Motor neuron (in vitro differentiated cells): ENCODE data around the gene LCNL1. TPM values are rescaled to one million over a fixed set of nuclear protein-coding genes. Genes with fewer than 3 reads are reported as not detected.

Source experiments
- ATAC-seq, 8 experiments: fragments of 200-7000 bp; cut with Tn5 transposase; replicated peaks in 6 of 8; 2 replicates each; pipeline ENCODE4 v1.8.0; 2021; ENCODE audit warnings: mild to moderate bottlenecking in 8 of 8, moderate library complexity in 8 of 8
- H3K27ac ChIP-seq, 2 donors: fragments of 250-450 bp; sonication (Bioruptor Pico); 2 replicates each; pipeline ENCODE4 v1.9.0; 2021; ENCODE audit warnings: antibody characterized with exemption in 2 of 2, mild to moderate bottlenecking in 2 of 2, moderate library complexity in 1 of 2
- H3K4me1 ChIP-seq, 2 donors: fragments of 250-450 bp; sonication (Bioruptor Pico); replicated peaks in 1 of 2; 2 replicates each; pipeline ENCODE4 v1.6.1; 2021; ENCODE audit warnings: antibody characterized with exemption in 2 of 2, mild to moderate bottlenecking in 2 of 2, moderate library complexity in 1 of 2
- H3K4me3 ChIP-seq, 5 donors: fragments of 250-450 bp; sonication (Bioruptor Pico); 2 replicates each; pipeline ENCODE4 v1.9.0; 2021; ENCODE audit warnings: antibody characterized with exemption in 5 of 5, mild to moderate bottlenecking in 5 of 5, moderate library complexity in 4 of 5
- WGBS, 10 experiments: fragments of 450-650 bp; shearing (Covaris generic); methylation state at CpG; one replicate each; pipeline ENCODE4 v1.0.0; 2022; 5-methylcytosine and 5-hydroxymethylcytosine counted together
- in situ Hi-C, 9 experiments: fragments of 400-800 bp; cut with MboI; loops; one replicate each; pipeline ENCODE4 v1.15.0; 2021; ENCODE audit warnings: low sequenced_read_pairs in 9 of 9, low pct_unique_long_range_greater_than_20kb in 2 of 9; ENCODE audit not compliant: unreplicated experiment in 9 of 9
- total RNA-seq, 8 experiments: library from RNA; unstranded; fragments of 300-600 nt; gene quantifications; 2 replicates each; pipeline versions ENCODE4 v1.2.3 to v1.2.4, GENCODE V29; 2022

LCNL1 gene
- total RNA-seq, 8 experiments from 2014 or later = 0.11 to 1.3 (median 0.73) TPM

DNA sequence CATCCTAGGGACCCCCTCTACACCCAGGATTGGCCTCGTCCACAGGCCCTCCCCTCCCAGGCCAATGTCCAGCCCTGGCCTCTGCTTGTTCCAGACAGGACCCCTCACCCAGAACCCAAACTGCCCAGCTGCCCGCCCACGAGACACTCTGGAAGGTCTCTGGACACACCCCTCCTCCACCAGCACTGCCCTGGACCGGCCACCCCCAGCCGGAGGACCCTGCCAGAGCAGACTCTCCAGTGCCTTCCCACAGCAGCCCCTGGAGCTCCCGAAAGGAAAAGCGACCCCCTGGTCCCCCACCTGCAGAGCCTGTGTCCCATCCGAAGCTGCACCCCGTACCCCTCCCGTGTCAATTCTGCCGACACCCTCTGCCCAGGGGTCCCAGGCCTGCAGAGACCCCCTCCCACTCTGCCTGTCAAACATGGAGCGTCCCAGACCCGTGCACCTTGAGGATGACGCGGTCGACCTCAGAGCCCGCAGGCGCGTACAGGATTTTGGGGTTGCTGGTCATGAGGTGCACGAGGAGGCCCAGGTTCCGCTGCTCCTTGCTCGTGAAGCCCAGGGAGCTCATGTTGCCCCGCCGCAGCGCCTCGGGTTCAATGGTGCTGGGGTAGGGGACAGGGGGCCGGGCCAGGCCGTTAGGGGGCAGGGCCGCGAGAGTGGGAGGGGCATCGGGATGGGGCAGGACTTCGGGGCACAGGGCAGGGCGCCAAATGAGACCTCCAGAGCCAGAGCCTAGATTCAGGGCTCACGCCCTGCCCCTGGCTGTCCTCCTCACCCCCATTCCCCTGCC, 37.3 kb downstream of the LCNL1 start:
- 87 to 100% (median 93%) methylated on average over 1 to 4 of the region's 34 CpGs; no CpG with 5 or more reads in 7 of the 10 experiments for WGBS, 10 experiments
- no peak overlapping the region for H3K27ac ChIP-seq

DNA sequence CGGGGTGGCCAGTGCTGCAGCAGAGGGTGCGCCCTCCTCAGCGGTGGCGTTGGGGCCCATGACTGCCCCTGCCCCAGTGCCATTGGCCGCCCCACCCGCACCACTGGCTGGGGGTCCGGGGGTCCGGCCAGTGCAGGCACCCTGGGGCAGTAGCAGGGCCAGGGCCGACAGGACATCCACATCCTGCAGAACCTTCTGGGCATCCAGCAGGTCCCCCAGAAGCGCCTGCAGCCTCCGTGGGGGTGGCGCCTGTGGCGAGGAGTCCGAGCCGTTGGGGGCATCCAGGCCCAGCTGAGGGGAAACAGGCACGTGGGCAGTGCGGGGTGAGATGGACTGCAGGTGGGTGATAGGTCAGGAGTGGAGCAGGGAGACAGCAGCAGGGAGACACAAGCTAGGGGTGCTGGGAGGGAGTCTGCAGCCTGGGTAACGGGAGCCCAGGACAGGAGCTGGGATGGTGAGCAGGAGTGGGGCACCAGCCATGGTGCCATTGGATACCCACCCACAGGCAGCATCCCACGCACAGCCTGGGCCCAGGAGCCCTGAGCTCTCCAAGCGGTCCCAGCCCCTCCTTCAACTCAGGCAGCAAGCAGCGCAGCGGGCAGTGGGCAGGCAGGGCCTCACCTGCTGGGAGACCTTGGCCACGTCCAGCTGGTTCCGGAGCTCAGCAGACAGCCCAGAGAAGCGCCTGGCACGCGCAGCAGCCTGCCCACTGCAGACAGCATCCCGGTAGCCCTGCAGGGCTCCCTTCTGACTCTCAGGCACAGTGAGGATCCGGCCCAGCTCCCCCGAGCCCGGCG, 38.2 kb downstream of the LCNL1 start:
- Histone ChIP-seq H3K27ac (no peak overlapping the region), H3K4me1 (peaks cover 11% of the 10 kb centered on the region in 2 donors), H3K4me3 (no peak overlapping the region)
- no peak for ATAC-seq
- in situ Hi-C loops = no loop called here
- 93 to 100% (median 100%) methylated on average over 1 to 6 of the region's 32 CpGs; no CpG with 5 or more reads in 5 of the 10 experiments for WGBS, 10 experiments

More for the DNA sequence above, 37.3 kb downstream of the LCNL1 start:
- H3K4me1 ChIP-seq = peaks cover 2% of the 10 kb centered on the region in 2 donors
- ATAC-seq = no peak
- no peak overlapping the region for H3K4me3 ChIP-seq
- in situ Hi-C loops = no loop called here

DNA sequence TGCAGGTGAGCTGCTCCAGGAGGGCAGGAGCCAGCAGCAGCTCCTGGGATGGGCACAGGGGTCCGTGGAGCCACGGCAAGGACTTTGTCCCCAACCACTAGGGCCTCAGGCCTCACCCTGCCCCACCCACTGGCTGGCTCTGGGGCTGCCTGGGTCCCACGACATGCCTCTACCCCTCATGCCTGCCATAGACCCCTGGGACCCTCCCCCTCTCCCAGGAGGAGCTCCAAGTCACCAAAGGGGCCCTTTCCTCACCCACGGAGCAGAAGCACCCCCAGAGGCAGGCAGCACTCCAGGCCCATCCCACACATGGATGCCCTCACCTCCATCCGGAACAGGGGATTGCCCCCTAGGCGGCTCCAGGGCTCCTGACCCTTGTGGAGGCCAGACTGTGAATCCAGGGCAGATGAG, 38.8 kb downstream of the LCNL1 start:
- H3K27ac ChIP-seq = no peak overlapping the region
- in situ Hi-C loops = no loop called here
- WGBS, 10 experiments = 40 to 100% methylated on average over 1 of the region's 6 CpGs; no CpG with 5 or more reads in 8 of the 10 experiments
- H3K4me3 ChIP-seq = no peak overlapping the region
- peak in 1 of 8 experiments; percentile 11 for ATAC-seq
- peaks cover 17% of the 10 kb centered on the region in 2 donors for H3K4me1 ChIP-seq

DNA sequence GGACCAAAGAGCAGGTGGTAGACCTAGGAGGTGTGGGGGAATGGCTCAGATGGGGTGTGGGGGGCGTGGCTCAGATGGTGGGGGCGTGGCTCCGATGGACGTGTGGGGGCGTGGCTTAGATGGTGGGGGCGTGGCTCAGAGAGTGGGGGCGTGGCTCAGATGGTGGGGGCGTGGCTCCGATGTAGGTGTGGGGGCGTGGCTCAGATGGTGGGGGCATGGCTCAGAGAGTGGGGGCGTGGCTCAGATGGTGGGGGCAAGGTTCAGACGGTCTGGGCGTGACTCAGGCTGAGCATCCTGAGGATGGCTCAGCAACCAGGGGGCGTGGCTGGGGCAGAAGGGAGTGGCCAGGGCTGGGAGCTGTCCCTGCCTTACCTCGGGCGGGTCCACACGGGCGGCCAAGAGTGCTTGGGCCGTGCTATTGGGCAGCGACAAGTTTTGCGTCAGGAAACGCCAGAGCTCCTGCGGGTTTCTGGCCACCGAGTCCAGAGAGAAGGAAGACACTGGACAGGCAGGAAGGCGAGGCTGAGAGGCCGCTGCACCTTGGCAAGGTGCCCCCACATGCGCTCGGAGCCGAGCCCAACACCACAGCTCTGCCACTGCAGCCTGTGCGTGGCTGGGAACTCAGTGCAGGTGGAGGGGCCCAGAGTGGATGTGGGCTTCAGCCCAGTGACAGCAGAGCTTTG, 39.3 kb downstream of the LCNL1 start:
- H3K27ac ChIP-seq = no peak overlapping the region
- H3K4me1 ChIP-seq = peaks cover 22 to 23% of the 10 kb centered on the region in 2 donors
- H3K4me3 ChIP-seq = no peak overlapping the region
- 36 to 100% methylated on average over 3 to 9 of the region's 30 CpGs; no CpG with 5 or more reads in 8 of the 10 experiments for WGBS, 10 experiments
- ATAC-seq = peak in 7 of 8 experiments; percentile 25 to 97 (median 44)
- in situ Hi-C loops = no loop called here

DNA sequence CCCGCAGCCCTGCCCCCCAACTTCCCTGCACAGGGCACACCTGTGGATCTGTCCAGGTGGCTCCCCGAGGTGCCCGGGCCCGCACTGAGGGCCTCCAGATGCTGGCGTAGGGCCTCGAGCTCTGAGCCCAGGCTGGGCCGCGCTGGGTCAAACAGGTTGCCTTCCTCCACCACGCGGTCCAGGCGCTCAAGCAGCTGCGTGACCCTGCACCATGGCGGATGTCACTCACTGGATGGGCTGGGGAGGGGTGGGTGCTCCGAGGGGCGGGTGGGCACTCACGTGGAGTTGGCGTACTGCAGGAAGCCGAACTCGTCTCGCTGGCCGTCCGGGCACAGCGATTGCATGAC, 39.8 kb downstream of the LCNL1 start:
- H3K27ac ChIP-seq = no peak overlapping the region
- 80 to 100% methylated on average over 1 of the region's 23 CpGs; no CpG with 5 or more reads in 8 of the 10 experiments for WGBS, 10 experiments
- peaks cover 26 to 27% of the 10 kb centered on the region in 2 donors for H3K4me1 ChIP-seq
- no peak overlapping the region for H3K4me3 ChIP-seq
- no peak for ATAC-seq
- in situ Hi-C loops = no loop called here

DNA sequence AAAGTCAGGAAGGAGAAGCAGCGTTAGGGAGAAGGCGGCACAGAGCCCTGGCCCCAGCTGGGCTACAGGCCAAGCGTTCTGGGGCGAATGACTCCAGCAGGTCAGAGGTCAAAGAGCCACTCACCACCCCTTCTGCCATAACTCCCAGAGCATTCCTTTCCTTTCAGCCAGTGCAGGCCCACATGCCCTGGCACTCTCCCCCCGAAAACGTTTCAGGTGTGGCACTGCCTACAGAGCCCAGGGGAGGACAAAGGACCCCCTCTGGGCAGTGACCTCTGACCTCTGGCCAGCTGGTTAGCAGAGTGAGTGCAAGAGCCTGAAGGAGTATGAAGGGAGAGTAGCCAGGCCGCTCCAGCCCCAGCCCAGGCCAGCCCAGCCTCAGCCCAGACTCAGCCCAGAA, 40.4 kb downstream of the LCNL1 start:
- 17 to 83% methylated on average over 2 of the region's 7 CpGs; no CpG with 5 or more reads in 8 of the 10 experiments for WGBS, 10 experiments

DNA sequence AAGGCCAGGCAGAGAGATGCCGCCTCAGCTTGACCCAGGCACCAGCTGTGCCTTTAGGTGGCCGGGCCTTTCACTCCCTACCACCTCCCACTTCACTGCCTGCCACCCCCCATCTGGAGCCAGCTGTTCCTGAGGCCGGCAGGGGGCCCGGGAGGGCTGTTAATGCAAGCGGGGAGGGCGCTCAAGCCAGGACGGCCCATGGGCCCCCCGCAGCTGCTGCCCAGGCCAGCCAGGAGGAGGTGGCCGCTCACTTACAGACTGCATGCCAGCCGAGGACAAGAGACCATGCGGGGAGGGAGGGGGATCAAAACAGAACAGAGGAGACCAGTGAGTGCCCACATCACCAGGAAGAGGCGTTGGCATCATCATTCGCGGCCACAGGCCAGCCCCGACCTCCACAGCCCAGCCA, 40.8 kb downstream of the LCNL1 start:
- 60 to 90% (median 70%) methylated on average over 1 to 3 of the region's 15 CpGs; no CpG with 5 or more reads in 6 of the 10 experiments for WGBS, 10 experiments
- in situ Hi-C loops = no loop called here
- ATAC-seq = no peak
- Histone ChIP-seq H3K4me3 (no peak overlapping the region), H3K4me1 (peaks cover 26 to 27% of the 10 kb centered on the region in 2 donors), H3K27ac (no peak overlapping the region)

More for the DNA sequence above, 40.4 kb downstream of the LCNL1 start:
- no peak for ATAC-seq
- H3K4me1 ChIP-seq = peaks cover 26 to 27% of the 10 kb centered on the region in 2 donors
- H3K4me3 ChIP-seq = no peak overlapping the region
- no peak overlapping the region for H3K27ac ChIP-seq
- in situ Hi-C loops = no loop called here

DNA sequence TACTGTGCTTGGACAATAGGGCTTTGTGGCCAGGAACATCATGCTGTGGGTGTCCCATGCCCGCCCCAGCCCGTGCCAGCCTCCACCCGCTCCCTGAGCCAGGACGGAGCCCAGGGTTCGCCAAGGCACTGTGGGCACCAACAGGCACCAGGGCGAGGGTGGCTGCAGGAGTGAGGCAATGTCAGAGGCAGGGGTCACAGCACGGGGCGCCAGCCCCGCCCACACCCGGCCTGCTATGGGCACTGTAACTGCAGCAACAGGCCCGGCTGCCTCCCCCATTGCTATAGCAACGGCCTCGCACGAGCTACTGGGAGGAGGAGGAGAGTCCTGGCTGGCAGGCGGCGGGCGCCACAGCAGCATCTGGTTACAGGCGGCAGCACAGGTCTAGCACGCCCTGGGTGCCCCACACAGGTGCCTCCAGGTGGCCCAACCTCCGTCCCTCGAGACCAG, 42.7 kb downstream of the LCNL1 start:
- in situ Hi-C loops = loop anchor here in 7 of 9 experiments (25.0 kb wide), 1 partner anchor 238 kb away; the partner anchor contains the start of genes CCDC183 (in 7 of the 7) and TMEM141 (in 7 of the 7)

DNA sequence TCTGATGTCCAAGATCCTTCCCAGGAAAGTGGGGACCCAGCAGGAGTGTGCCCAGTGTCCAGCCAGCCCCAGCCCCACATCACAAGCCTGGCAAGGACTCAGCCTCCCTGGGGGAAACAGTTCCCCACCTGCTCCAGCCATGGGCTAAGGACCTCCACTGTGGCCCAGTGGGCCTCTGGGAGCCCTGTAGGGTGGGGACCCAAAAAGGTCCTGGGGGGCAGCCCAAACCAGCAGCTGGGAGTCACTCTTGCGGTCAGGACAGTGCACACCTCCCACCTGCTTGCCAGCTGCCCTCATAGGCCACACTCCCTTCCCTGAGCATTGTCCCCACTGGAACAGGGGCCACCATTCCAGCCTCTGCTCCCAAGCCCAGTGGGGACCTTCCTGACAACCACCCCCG, 43.6 kb downstream of the LCNL1 start:
- in situ Hi-C loops = loop anchor here in 7 of 9 experiments (25.0 kb wide), 1 partner anchor 239 kb away; the partner anchor contains the start of genes CCDC183 (in 7 of the 7) and TMEM141 (in 7 of the 7)
- Histone ChIP-seq H3K4me3 (no peak overlapping the region), H3K4me1 (peaks cover 36 to 38% of the 10 kb centered on the region in 2 donors), H3K27ac (no peak overlapping the region)
- 80% methylated on average over 1 of the region's 2 CpGs; no CpG with 5 or more reads in 9 of the 10 experiments for WGBS, 10 experiments
- ATAC-seq = no peak

More for the DNA sequence above, 42.7 kb downstream of the LCNL1 start:
- 15 to 88% (median 58%) methylated on average over 4 to 8 of the region's 21 CpGs; no CpG with 5 or more reads in 7 of the 10 experiments for WGBS, 10 experiments
- peak in 5 of 8 experiments; percentile 30 to 44 (median 33) for ATAC-seq
- peaks cover 36 to 38% of the 10 kb centered on the region in 2 donors for H3K4me1 ChIP-seq
- H3K27ac ChIP-seq = no peak overlapping the region
- H3K4me3 ChIP-seq = no peak overlapping the region

DNA sequence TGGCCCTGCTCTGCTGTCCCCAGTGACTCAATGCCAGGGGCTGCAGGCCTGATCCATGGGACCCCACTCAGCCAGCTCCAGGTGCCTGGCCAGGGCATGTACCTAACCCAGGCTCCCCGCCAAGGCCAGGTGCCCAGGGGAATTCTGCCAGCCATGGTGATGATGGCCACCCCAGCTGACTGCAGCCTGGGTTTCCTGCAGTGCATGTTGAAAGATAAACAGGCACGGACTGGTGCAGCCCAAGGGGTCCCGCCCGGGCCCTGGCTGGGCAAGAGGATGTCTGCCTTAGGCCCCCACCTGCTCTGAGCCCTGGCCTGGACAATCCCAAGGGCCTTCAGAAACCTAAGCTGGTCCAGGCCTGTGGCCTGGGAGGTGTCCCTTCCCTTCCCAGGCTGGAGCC, 44.0 kb downstream of the LCNL1 start:
- H3K27ac ChIP-seq = peak overlapping the region in 1 of 2 donors; percentile 86

DNA sequence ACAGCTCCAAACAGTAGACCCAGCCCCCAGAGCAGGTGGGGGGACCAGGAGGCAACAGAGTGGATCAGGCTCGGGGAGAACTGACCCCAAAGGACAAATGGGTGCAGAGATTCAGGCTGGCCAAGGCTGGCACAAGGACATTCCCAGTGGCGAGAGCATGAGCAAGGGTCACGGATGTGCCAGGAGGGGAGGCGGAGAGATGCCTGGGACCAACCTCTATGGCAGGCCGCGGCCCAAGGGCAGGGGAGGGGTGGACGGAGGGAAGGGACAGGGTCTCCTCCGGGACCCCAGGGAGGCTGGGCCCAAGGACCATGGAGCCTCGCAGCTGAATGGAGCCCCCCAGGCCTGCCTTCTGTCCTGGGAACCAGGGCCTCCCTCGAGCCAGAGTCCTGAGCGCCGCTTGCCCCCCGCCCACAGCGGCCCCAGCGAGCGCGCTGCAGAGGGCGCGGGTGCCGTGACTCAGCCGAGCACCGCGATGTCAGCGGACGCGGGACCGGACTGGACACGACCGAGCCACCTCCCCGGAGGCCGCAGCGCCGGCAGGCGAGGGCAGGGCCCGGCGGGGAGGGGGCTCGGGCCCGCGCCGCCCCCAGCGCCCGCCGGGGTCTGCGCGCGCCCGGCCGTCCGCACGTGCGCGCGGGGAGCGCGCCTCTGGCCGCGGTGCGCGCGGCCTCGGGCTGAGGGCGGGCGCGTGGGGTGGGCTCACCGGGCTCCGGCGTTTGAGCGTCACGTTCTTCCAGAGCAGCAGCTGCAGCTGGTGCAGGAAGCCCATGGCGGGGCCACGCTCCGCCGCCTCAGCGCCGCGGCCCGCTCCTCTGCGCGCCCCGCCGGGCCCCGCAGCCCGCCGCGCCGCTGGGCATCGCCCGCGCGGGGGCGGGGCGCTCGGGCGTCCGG, 44.8 kb downstream of the LCNL1 start, which contains the start of gene ABCA2:
Gene ABCA2, minus strand, starts transcription at position 869 of the 894 bp plus-strand sequence. Its CDS starts 97 bp downstream, at position 772.
- H3K27ac ChIP-seq = peak within 1 kb of the TSS; percentile 47 to 86
- H3K4me1 ChIP-seq = peaks cover 41 to 46% of the 10 kb centered on the region in 2 donors
- 0 to 70% (median 34%) methylated on average over 2 to 3 of the region's 95 CpGs; no CpG with 5 or more reads in 6 of the 10 experiments for WGBS, 10 experiments
- H3K4me3 ChIP-seq = peak within 1 kb of the TSS; percentile 45 to 59 (median 47)
- in situ Hi-C loops = loop anchor here in 7 of 9 experiments (25.0 kb wide), 1 partner anchor 240 kb away; the partner anchor contains the start of genes CCDC183 (in 7 of the 7) and TMEM141 (in 7 of the 7)
- ATAC-seq = peak; percentile 42 to 73 (median 68)

More for the DNA sequence above, 44.0 kb downstream of the LCNL1 start:
- peak overlapping the region in 3 of 5 donors; percentile 45 to 59 (median 51) for H3K4me3 ChIP-seq
- H3K4me1 ChIP-seq = peaks cover 37 to 39% of the 10 kb centered on the region in 2 donors
- in situ Hi-C loops = loop anchor here in 7 of 9 experiments (25.0 kb wide), 1 partner anchor 240 kb away; the partner anchor contains the start of genes CCDC183 (in 7 of the 7) and TMEM141 (in 7 of the 7)
- WGBS, 10 experiments = 95% methylated on average over 3 of the region's 4 CpGs; no CpG with 5 or more reads in 9 of the 10 experiments
- ATAC-seq = no peak
